ENCODE results near the gene ZFP30.

Gene ZFP30

GRCh38 chr19:37655689-37656371, 565 bp upstream of the ZFP30 start (continued):
- TF ChIP-seq, protein P1, sequence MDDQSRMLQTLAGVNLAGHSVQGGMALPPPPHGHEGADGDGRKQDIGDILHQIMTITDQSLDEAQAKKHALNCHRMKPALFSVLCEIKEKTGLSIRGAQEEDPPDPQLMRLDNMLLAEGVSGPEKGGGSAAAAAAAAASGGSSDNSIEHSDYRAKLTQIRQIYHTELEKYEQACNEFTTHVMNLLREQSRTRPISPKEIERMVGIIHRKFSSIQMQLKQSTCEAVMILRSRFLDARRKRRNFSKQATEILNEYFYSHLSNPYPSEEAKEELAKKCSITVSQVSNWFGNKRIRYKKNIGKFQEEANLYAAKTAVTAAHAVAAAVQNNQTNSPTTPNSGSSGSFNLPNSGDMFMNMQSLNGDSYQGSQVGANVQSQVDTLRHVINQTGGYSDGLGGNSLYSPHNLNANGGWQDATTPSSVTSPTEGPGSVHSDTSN (CRISPR knock-in tag; IDR thresholded peaks at IDR 0.05), result no peak; the same call in 1 of the 2 replicates
- peak; percentile 80; the same call in 1 of the 2 replicates for TF ChIP-seq ZNF221 (tag by site-specific recombination; IDR thresholded peaks at IDR 0.05; ENCODE audit: borderline replicate concordance)

DNA sequence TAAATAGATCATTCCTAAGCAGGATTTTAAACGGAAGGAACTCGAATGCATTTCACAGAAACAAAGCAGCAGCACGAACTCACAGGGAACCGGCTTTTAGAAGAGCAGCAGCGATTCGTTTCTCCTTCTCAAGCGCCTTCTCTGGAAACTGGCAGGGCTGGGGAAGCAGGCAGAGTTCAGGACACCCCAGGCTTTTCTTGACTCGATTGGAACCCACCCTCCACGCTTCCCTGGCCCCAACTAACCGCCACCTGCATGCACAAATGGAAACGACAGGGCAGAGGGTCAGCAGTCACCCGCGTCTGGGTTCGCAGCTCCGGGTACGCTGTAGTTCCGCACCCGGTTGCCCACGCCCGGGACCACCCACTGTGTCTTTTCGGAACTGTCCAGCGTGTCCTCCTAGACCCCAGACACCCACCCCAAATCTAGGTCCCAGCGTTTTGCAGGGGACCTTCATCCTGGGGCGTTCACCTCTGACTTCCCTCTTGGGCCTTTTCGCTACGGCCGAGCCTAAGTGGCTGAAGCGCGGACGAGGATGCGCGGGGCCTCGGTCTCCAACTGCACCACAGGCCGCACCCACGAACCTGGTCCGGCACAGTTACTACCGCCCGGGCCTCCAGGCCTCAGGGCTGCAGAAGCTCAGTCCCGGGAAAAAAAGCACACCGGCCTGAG, 500 bp downstream of the ZFP30 start:
- POLR2A ChIA-PET, result interaction anchor here (0.6 to 2.8 kb wide), 11 partner anchors 11 to 720 kb away, joined by 3 to 28 read pairs (median 4); partner anchors contain the start of genes PSMD8, ZNF527, ZNF540 and ZNF570
- H3K4me1 ChIP-seq (ENCODE audit: control insufficient read depth, insufficient read depth, low read length), result peaks cover 8% of the 10 kb centered on the region; the same call in 1 of the 2 replicates
- TF ChIP-seq, protein P2, sequence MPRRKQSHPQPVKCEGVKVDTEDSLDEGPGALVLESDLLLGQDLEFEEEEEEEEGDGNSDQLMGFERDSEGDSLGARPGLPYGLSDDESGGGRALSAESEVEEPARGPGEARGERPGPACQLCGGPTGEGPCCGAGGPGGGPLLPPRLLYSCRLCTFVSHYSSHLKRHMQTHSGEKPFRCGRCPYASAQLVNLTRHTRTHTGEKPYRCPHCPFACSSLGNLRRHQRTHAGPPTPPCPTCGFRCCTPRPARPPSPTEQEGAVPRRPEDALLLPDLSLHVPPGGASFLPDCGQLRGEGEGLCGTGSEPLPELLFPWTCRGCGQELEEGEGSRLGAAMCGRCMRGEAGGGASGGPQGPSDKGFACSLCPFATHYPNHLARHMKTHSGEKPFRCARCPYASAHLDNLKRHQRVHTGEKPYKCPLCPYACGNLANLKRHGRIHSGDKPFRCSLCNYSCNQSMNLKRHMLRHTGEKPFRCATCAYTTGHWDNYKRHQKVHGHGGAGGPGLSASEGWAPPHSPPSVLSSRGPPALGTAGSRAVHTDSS (tag by site-specific recombination; IDR thresholded peaks at IDR 0.05), result no peak
- TF ChIP-seq ZNF354C (tag by site-specific recombination; IDR thresholded peaks at IDR 0.05; ENCODE audit: borderline replicate concordance, low read depth) (0 out of 2 replicates have a peak, but pooled peaks have one; percentile 29), KLF17 (tag by site-specific recombination; IDR thresholded peaks at IDR 0.05) (peak; percentile 44; the same call in 1 of the 2 replicates), ZBTB8A (tag by site-specific recombination; IDR thresholded peaks at IDR 0.05) (no peak), ZNF16 (tag by site-specific recombination; IDR thresholded peaks at IDR 0.05; ENCODE audit: low read depth) (peak; percentile 41; the same call in 1 of the 2 replicates), ZNF660 (tag by site-specific recombination; IDR thresholded peaks at IDR 0.05) (peak; percentile 38; the same call in 1 of the 2 replicates), ZNF629 (tag by site-specific recombination; IDR thresholded peaks at IDR 0.05) (no peak; the same call in 1 of the 2 replicates), ZNF677 (tag by site-specific recombination; IDR thresholded peaks at IDR 0.05) (no peak), ZNF132 (tag by site-specific recombination; IDR thresholded peaks at IDR 0.05; ENCODE audit: borderline replicate concordance) (no peak), ZNF302 (tag by site-specific recombination; IDR thresholded peaks at IDR 0.05; ENCODE audit: low read depth) (0 out of 2 replicates have a peak, but pooled peaks have one; percentile 42), ZNF423 (tag by site-specific recombination; IDR thresholded peaks at IDR 0.05) (peak; percentile 34; the same call in 1 of the 2 replicates), ZNF530 (tag by site-specific recombination; IDR thresholded peaks at IDR 0.05; ENCODE audit: low read depth) (no peak), ZNF658 (tag by site-specific recombination; IDR thresholded peaks at IDR 0.05) (no peak), ZNF202 (tag by site-specific recombination; IDR thresholded peaks at IDR 0.05; ENCODE audit: borderline replicate concordance) (no peak), ZNF501 (tag by site-specific recombination; IDR thresholded peaks at IDR 0.05) (peak; percentile 94; the same call in 1 of the 2 replicates), HOXD13 (CRISPR knock-in tag; IDR thresholded peaks at IDR 0.05; ENCODE audit: borderline replicate concordance) (no peak), ZNF639 (tag by site-specific recombination; IDR thresholded peaks at IDR 0.05) (peak; percentile 73; the same call in 1 of the 2 replicates), ZNF239 (tag by site-specific recombination; IDR thresholded peaks at IDR 0.05) (0 out of 2 replicates have a peak, but pooled peaks have one; percentile 21), SCRT2 (tag by site-specific recombination; IDR thresholded peaks at IDR 0.05) (0 out of 2 replicates have a peak, but pooled peaks have one; percentile 20), ZNF704 (tag by site-specific recombination; IDR thresholded peaks at IDR 0.05) (no peak), ZNF785 (tag by site-specific recombination; IDR thresholded peaks at IDR 0.05) (peak; percentile 84)
- TF ChIP-seq, protein P3, sequence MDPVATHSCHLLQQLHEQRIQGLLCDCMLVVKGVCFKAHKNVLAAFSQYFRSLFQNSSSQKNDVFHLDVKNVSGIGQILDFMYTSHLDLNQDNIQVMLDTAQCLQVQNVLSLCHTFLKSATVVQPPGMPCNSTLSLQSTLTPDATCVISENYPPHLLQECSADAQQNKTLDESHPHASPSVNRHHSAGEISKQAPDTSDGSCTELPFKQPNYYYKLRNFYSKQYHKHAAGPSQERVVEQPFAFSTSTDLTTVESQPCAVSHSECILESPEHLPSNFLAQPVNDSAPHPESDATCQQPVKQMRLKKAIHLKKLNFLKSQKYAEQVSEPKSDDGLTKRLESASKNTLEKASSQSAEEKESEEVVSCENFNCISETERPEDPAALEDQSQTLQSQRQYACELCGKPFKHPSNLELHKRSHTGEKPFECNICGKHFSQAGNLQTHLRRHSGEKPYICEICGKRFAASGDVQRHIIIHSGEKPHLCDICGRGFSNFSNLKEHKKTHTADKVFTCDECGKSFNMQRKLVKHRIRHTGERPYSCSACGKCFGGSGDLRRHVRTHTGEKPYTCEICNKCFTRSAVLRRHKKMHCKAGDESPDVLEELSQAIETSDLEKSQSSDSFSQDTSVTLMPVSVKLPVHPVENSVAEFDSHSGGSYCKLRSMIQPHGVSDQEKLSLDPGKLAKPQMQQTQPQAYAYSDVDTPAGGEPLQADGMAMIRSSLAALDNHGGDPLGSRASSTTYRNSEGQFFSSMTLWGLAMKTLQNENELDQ (tag by site-specific recombination; IDR thresholded peaks at IDR 0.05; ENCODE audit: low read depth), result no peak

More for the DNA sequence above, 500 bp downstream of the ZFP30 start:
- peaks cover 9 to 48% of the 10 kb centered on the region in 2 experiments for H3K36me3 ChIP-seq (ENCODE audit: control insufficient read depth in 2 of 2, insufficient read depth in 1 of 2, low read length in 2 of 2)
- peak overlapping the region; percentile 96 for H3K27ac ChIP-seq (ENCODE audit: extremely low read depth, low read depth, low read length)
- H3K9me3 ChIP-seq (ENCODE audit: control insufficient read depth, insufficient read depth, low read depth, low read length), result peaks cover 26% of the 10 kb centered on the region
- H3K4me3 ChIP-seq (ENCODE audit: low read depth, low read length), result peak overlapping the region; percentile 52
- CTCF ChIA-PET, result interaction anchor here (0.6 to 0.7 kb wide), 2 partner anchors 16 to 476 kb away, joined by 3 read pairs; no protein-coding TSS in a partner anchor

Data from HEK293 (cell line).